Prostate gland (tissue), 2 donors: Measurements from ENCODE around the gene TBX4.
"Not testable (repeated sequence)": the region's sequence is repeated elsewhere in the genome, so short reads cannot be mapped to it uniquely, and the experiment has no call there.

ENCODE experiments used
- POLR2A ChIP-seq: fragments of 450-650 bp; IDR thresholded peaks from one replicate; pipeline ENCODE4 v1.6.1; 2016; ENCODE audit warnings: antibody characterized with exemption, mild to moderate bottlenecking
- POLR2AphosphoS5 ChIP-seq: sonication (generic); formaldehyde crosslinking; IDR thresholded peaks from one replicate; pipeline ENCODE4 v1.6.1; 2017; ENCODE audit warnings: antibody characterized with exemption
- TF ChIP-seq, protein P1 (sequence below), 4 experiments: fragments of 200-600 bp in 2 of 4; fragments of 450-650 bp in 2 of 4; sonication (generic) in 2 of 4; IDR thresholded peaks; 1 replicate in 3 of 4; 2 replicates in 1 of 4; pipeline ENCODE4 v1.5.1; 2016 to 2019; ENCODE audit warnings: antibody characterized with exemption in 4 of 4, mild to moderate bottlenecking in 2 of 4, moderate library complexity in 2 of 4

GRCh38 chr17:61527441-61527840, 75.2 kb downstream of the TBX4 start:
- TF ChIP-seq, protein P1, sequence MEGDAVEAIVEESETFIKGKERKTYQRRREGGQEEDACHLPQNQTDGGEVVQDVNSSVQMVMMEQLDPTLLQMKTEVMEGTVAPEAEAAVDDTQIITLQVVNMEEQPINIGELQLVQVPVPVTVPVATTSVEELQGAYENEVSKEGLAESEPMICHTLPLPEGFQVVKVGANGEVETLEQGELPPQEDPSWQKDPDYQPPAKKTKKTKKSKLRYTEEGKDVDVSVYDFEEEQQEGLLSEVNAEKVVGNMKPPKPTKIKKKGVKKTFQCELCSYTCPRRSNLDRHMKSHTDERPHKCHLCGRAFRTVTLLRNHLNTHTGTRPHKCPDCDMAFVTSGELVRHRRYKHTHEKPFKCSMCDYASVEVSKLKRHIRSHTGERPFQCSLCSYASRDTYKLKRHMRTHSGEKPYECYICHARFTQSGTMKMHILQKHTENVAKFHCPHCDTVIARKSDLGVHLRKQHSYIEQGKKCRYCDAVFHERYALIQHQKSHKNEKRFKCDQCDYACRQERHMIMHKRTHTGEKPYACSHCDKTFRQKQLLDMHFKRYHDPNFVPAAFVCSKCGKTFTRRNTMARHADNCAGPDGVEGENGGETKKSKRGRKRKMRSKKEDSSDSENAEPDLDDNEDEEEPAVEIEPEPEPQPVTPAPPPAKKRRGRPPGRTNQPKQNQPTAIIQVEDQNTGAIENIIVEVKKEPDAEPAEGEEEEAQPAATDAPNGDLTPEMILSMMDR (IDR thresholded peaks at IDR 0.05) = not testable (repeated sequence)
- not testable (repeated sequence) for TF ChIP-seq POLR2A, POLR2AphosphoS5
